Measurements from ENCODE around the gene RHBDF2. TPM values are rescaled to one million over a fixed set of nuclear protein-coding genes. Genes with fewer than 3 reads are reported as not detected.
A peak's percentile ranks its signal among the peaks of the same experiment; 100 is the strongest.

Gene RHBDF2
- total RNA-seq, 1 experiment from 2014 or later, result 19.7 TPM

- H2BK20ac ChIP-seq (ENCODE audit: low read depth, low read length, poor library complexity, severe bottlenecking), result no peak overlapping the region
- H3K4me2 ChIP-seq (ENCODE audit: insufficient read depth, insufficient read length, low read length), result peak overlapping the region; percentile 22
- no peaks in the 10 kb centered on the region for H3K27me3 Mint-ChIP-seq (ENCODE audit: low read depth)
- H3K14ac ChIP-seq (ENCODE audit: insufficient read depth, low read length), result no peak overlapping the region
- no peak overlapping the region for H3K9ac ChIP-seq (ENCODE audit: extremely low read depth, insufficient read length, low read length)
- H4K91ac ChIP-seq (ENCODE audit: insufficient read length, low read depth, low read length), result no peak overlapping the region
- no peak overlapping the region for H2BK120ac ChIP-seq (ENCODE audit: low read depth, low read length, poor library complexity, severe bottlenecking)
- no peak overlapping the region for H3K23ac ChIP-seq (ENCODE audit: insufficient read length, low read depth, low read length)
- H2BK15ac ChIP-seq (ENCODE audit: low read depth, low read length), result no peak overlapping the region
- peaks cover 0 to 4% (median 3%) of the 10 kb centered on the region in 3 experiments; a peak in 4 of 7 replicates for H3K36me3 Mint-ChIP-seq (ENCODE audit: insufficient read depth in 1 of 3, low read depth in 3 of 3)
- no peak overlapping the region for H2AFZ ChIP-seq (ENCODE audit: low read length)
- H3K4me1 ChIP-seq (ENCODE audit: insufficient read depth, low read length), result peaks cover 45% of the 10 kb centered on the region
- H3K9me3 Mint-ChIP-seq, result no peaks in the 10 kb centered on the region; a peak in 1 of 5 replicates
- peaks cover 67 to 76% of the 10 kb centered on the region in 2 experiments for H3K4me1 Mint-ChIP-seq
- H3K27me3 ChIP-seq (ENCODE audit: insufficient read depth, low read length), result no peaks in the 10 kb centered on the region
- H2AK5ac ChIP-seq (ENCODE audit: insufficient read length, low read length), result no peak overlapping the region
- no peak for DNase-seq
- H3K79me2 ChIP-seq (ENCODE audit: insufficient read depth, low read length), result peaks cover 38% of the 10 kb centered on the region; the same call in 1 of the 2 replicates
- no peak overlapping the region for H3T11ph ChIP-seq (ENCODE audit: low read length)
- H3K4ac ChIP-seq (ENCODE audit: low read depth, low read length), result no peak overlapping the region
- no peak overlapping the region for H3K18ac ChIP-seq (ENCODE audit: insufficient read length, low read depth, low read length)
- H3K79me1 ChIP-seq (ENCODE audit: insufficient read depth, low read depth, low read length, poor library complexity, severe bottlenecking), result peaks cover 4% of the 10 kb centered on the region
- H2BK12ac ChIP-seq (ENCODE audit: insufficient read length, low read depth, low read length), result no peak overlapping the region
- no peaks in the 10 kb centered on the region for H4K20me1 ChIP-seq (ENCODE audit: control insufficient read depth, insufficient read depth, insufficient read length)
- no CpG with 5 or more reads among the region's 2 CpGs for WGBS (ENCODE audit: extremely low coverage, insufficient read length, low lambda C conversion rate)
- no peak overlapping the region for H3K4me3 Mint-ChIP-seq
- TF ChIP-seq, protein P1, sequence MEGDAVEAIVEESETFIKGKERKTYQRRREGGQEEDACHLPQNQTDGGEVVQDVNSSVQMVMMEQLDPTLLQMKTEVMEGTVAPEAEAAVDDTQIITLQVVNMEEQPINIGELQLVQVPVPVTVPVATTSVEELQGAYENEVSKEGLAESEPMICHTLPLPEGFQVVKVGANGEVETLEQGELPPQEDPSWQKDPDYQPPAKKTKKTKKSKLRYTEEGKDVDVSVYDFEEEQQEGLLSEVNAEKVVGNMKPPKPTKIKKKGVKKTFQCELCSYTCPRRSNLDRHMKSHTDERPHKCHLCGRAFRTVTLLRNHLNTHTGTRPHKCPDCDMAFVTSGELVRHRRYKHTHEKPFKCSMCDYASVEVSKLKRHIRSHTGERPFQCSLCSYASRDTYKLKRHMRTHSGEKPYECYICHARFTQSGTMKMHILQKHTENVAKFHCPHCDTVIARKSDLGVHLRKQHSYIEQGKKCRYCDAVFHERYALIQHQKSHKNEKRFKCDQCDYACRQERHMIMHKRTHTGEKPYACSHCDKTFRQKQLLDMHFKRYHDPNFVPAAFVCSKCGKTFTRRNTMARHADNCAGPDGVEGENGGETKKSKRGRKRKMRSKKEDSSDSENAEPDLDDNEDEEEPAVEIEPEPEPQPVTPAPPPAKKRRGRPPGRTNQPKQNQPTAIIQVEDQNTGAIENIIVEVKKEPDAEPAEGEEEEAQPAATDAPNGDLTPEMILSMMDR (conservative IDR thresholded peaks at IDR 0.05), result no peak
- H4K5ac ChIP-seq (ENCODE audit: insufficient read length, low read depth, low read length), result no peak overlapping the region
- peak overlapping the region in 2 of 3 experiments; percentile 31 to 56; a peak in 2 of 7 replicates for H3K27ac Mint-ChIP-seq
- H3K23me2 ChIP-seq (ENCODE audit: insufficient read length, low read depth, low read length, poor library complexity, severe bottlenecking), result no peaks in the 10 kb centered on the region
- H4K8ac ChIP-seq (replicated peaks; ENCODE audit: insufficient read length, low read depth, low read length), result no peak overlapping the region
- no peak overlapping the region for H3K56ac ChIP-seq (ENCODE audit: insufficient read length, low read depth, low read length)
- H3K27ac ChIP-seq (ENCODE audit: insufficient read length, low read depth, low read length), result no peak overlapping the region
- no peaks in the 10 kb centered on the region for H3K9me3 ChIP-seq (ENCODE audit: control insufficient read depth, low read depth, low read length)
- no peak overlapping the region for H2BK5ac ChIP-seq (ENCODE audit: insufficient read length, low read length)
These were observed 60.4 kb downstream of the RHBDF2 start for GRCh38 chr17:76440751-76441362.

Data from H9 (cell line).